Esophagus squamous epithelium (tissue), 4 donors: ENCODE data around the gene TUBB6.

Source experiments
- POLR2A ChIP-seq, 4 donors: fragments of 450-650 bp; IDR thresholded peaks; one replicate each; pipeline ENCODE4 v1.6.1; 2017; ENCODE audit warnings: antibody characterized with exemption in 4 of 4, mild to moderate bottlenecking in 4 of 4, moderate library complexity in 3 of 4
- TF ChIP-seq, protein P1 (sequence below), 6 experiments: fragments of 450-650 bp in 4 of 6; fragments of 200-600 bp in 2 of 6; sonication (generic) in 2 of 6; IDR thresholded peaks; one replicate each; pipeline ENCODE4 v1.5.1; 2016 to 2019; ENCODE audit warnings: antibody characterized with exemption in 6 of 6, mild to moderate bottlenecking in 4 of 6, moderate library complexity in 4 of 6

DNA sequence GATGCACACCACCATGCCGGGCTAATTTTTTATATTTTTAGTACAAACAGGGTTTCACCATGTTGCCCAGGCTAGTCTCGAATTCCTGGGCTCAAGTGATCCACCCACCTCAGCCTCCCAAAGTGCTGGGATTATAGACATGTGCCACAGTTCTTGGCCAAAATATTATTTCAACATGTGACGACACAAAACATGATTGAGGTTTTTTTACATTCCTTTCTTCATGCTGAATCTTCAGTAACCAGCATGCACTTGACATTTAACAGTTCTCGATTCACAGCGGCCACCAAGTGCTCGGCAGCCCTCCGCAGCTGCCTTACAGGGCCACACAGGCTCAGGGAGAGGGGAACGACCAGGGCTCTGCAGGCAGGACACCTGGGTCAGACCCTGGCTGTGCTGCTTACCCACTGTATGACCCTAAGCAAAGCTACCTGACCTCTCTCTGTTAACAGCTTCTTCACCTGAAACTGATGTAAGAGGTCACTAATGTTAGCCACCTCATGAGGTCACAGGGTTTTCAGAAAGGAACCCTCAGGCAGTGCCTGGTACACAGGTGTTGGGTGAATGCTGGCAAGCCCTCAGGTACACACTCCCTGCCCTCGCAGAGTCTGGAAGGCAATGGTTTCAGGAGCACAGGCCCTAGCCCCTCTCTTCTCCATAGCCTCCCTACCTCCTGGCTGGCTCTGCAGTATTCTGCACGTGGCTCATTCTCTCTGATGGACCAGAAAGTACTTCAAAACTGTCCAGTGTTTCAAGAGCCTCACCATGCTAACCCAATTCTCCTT is 25.7 kb downstream of the TUBB6 start:
- TF ChIP-seq, protein P1, sequence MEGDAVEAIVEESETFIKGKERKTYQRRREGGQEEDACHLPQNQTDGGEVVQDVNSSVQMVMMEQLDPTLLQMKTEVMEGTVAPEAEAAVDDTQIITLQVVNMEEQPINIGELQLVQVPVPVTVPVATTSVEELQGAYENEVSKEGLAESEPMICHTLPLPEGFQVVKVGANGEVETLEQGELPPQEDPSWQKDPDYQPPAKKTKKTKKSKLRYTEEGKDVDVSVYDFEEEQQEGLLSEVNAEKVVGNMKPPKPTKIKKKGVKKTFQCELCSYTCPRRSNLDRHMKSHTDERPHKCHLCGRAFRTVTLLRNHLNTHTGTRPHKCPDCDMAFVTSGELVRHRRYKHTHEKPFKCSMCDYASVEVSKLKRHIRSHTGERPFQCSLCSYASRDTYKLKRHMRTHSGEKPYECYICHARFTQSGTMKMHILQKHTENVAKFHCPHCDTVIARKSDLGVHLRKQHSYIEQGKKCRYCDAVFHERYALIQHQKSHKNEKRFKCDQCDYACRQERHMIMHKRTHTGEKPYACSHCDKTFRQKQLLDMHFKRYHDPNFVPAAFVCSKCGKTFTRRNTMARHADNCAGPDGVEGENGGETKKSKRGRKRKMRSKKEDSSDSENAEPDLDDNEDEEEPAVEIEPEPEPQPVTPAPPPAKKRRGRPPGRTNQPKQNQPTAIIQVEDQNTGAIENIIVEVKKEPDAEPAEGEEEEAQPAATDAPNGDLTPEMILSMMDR (IDR thresholded peaks at IDR 0.05) = no peak
- no peak for TF ChIP-seq POLR2A (IDR thresholded peaks at IDR 0.05)
